ENCODE data around the gene MYO5A.

MYO5A gene

GRCh38 chr15:52546031-52546751, 17.5 kb upstream of the MYO5A start:
- no peak for TF ChIP-seq ISL1 (CRISPR knock-in tag; IDR thresholded peaks at IDR 0.05)
- no peak for TF ChIP-seq TCF4 (CRISPR knock-in tag; IDR thresholded peaks at IDR 0.05; ENCODE audit: borderline replicate concordance)
- no peak for TF ChIP-seq TOX (CRISPR knock-in tag; IDR thresholded peaks at IDR 0.05; ENCODE audit: borderline replicate concordance)
- no peak for TF ChIP-seq ZC3H10 (CRISPR knock-in tag; IDR thresholded peaks at IDR 0.05)
- TF ChIP-seq SNAI2 (CRISPR knock-in tag; IDR thresholded peaks at IDR 0.05), result no peak
- TF ChIP-seq ARNTL (CRISPR knock-in tag; IDR thresholded peaks at IDR 0.05; ENCODE audit: borderline replicate concordance, low read depth), result no peak
- no peak for TF ChIP-seq PATZ1 (CRISPR knock-in tag; IDR thresholded peaks at IDR 0.05; ENCODE audit: borderline replicate concordance)
- peak; percentile 14 for ATAC-seq

GRCh38 chr15:52540374-52541012, 11.8 kb upstream of the MYO5A start:
- TF ChIP-seq CSRNP3 (CRISPR knock-in tag; IDR thresholded peaks at IDR 0.05), result no peak
- TF ChIP-seq ARNTL (CRISPR knock-in tag; IDR thresholded peaks at IDR 0.05; ENCODE audit: borderline replicate concordance, low read depth), result no peak
- TF ChIP-seq ZNF8 (CRISPR knock-in tag; IDR thresholded peaks at IDR 0.05), result no peak
- no peak for TF ChIP-seq PATZ1 (CRISPR knock-in tag; IDR thresholded peaks at IDR 0.05; ENCODE audit: borderline replicate concordance)
- TF ChIP-seq TCF4 (CRISPR knock-in tag; IDR thresholded peaks at IDR 0.05; ENCODE audit: borderline replicate concordance), result no peak
- no peak for TF ChIP-seq TSHZ2 (CRISPR knock-in tag; IDR thresholded peaks at IDR 0.05)
- TF ChIP-seq BACH2 (CRISPR knock-in tag; IDR thresholded peaks at IDR 0.05; ENCODE audit: borderline replicate concordance), result no peak
- TF ChIP-seq TOX (CRISPR knock-in tag; IDR thresholded peaks at IDR 0.05; ENCODE audit: borderline replicate concordance), result no peak
- no peak for TF ChIP-seq ZFP3 (CRISPR knock-in tag; IDR thresholded peaks at IDR 0.05)
- TF ChIP-seq ZNF565 (CRISPR knock-in tag; conservative IDR thresholded peaks at IDR 0.05; ENCODE audit: low read depth), result no peak
- no peak for TF ChIP-seq POU6F1 (CRISPR knock-in tag; IDR thresholded peaks at IDR 0.05; ENCODE audit: borderline replicate concordance, low read depth)
- TF ChIP-seq OSR1 (CRISPR knock-in tag; IDR thresholded peaks at IDR 0.05), result no peak
- no peak for TF ChIP-seq ZC3H10 (CRISPR knock-in tag; IDR thresholded peaks at IDR 0.05)
- TF ChIP-seq ISL1 (CRISPR knock-in tag; IDR thresholded peaks at IDR 0.05), result no peak
- no peak for TF ChIP-seq ZNF70 (CRISPR knock-in tag; IDR thresholded peaks at IDR 0.05)
- TF ChIP-seq PPARA (CRISPR knock-in tag; IDR thresholded peaks at IDR 0.05; ENCODE audit: borderline replicate concordance), result no peak
- no peak for TF ChIP-seq CREB5 (CRISPR knock-in tag; IDR thresholded peaks at IDR 0.05; ENCODE audit: low read depth)
- ATAC-seq, result no peak
